ENCODE results near the gene HDC. TPM values are rescaled to one million over a fixed set of nuclear protein-coding genes. Genes with fewer than 3 reads are reported as not detected.
A peak's percentile ranks its signal among the peaks of the same experiment; 100 is the strongest.

Gene HDC
- total and polyA plus RNA-seq, 2 experiments from 2014 or later: not detected

DNA sequence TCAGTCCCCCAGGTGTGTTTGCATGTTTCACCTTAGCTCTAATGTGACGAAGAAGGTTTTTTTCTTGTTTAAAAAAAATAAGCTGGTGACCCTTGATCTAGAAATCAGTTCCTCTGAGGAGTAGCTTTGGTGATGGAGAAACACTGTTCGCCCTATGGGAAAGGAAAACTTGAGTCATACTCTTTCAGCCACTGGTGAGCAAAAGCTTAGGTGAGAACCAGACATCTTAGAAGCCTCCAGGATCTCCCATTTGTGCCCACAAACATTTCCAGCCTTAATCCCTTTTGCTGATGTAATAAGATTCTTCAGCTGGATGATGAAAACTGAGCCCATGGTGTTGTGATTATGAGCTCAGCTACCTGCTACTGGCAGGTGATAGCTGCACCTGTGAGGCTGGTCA lies 45.7 kb downstream of the HDC start:
- Histone ChIP-seq H3K4me2 (no peak overlapping the region), H3K79me2 (no peaks in the 10 kb centered on the region), H2AFZ (no peak overlapping the region), H3K9me2 (replicated peaks; ENCODE audit: insufficient read depth) (no peaks in the 10 kb centered on the region), H3K27ac (peak overlapping the region; percentile 16), H3K36me3 (replicated peaks; ENCODE audit: insufficient read depth, low read depth) (no peaks in the 10 kb centered on the region), H3K9me3 (ENCODE audit: low read depth) (no peaks in the 10 kb centered on the region), H3K4me1 (ENCODE audit: insufficient read depth) (no peaks in the 10 kb centered on the region), H3K27me3 (no peaks in the 10 kb centered on the region), H4K20me1 (ENCODE audit: insufficient read depth, poor library complexity, severe bottlenecking) (no peaks in the 10 kb centered on the region), H3K4me3 (no peak overlapping the region)
- WGBS (ENCODE audit: low lambda C conversion rate, missing lambda C conversion rate): 78% methylated on average over 2 of the region's 2 CpGs
- TF ChIP-seq, protein P1, sequence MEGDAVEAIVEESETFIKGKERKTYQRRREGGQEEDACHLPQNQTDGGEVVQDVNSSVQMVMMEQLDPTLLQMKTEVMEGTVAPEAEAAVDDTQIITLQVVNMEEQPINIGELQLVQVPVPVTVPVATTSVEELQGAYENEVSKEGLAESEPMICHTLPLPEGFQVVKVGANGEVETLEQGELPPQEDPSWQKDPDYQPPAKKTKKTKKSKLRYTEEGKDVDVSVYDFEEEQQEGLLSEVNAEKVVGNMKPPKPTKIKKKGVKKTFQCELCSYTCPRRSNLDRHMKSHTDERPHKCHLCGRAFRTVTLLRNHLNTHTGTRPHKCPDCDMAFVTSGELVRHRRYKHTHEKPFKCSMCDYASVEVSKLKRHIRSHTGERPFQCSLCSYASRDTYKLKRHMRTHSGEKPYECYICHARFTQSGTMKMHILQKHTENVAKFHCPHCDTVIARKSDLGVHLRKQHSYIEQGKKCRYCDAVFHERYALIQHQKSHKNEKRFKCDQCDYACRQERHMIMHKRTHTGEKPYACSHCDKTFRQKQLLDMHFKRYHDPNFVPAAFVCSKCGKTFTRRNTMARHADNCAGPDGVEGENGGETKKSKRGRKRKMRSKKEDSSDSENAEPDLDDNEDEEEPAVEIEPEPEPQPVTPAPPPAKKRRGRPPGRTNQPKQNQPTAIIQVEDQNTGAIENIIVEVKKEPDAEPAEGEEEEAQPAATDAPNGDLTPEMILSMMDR (IDR thresholded peaks at IDR 0.05; ENCODE audit: poor library complexity): no peak
- no peak for TF ChIP-seq EZH2 (IDR thresholded peaks at IDR 0.05; ENCODE audit: borderline replicate concordance)
- no peak for TF ChIP-seq EZH2phosphoT487 (IDR thresholded peaks at IDR 0.05; ENCODE audit: low read depth, severe bottlenecking, unreplicated experiment)
- peak; percentile 31 for DNase-seq (ENCODE audit: low spot score)

DNA sequence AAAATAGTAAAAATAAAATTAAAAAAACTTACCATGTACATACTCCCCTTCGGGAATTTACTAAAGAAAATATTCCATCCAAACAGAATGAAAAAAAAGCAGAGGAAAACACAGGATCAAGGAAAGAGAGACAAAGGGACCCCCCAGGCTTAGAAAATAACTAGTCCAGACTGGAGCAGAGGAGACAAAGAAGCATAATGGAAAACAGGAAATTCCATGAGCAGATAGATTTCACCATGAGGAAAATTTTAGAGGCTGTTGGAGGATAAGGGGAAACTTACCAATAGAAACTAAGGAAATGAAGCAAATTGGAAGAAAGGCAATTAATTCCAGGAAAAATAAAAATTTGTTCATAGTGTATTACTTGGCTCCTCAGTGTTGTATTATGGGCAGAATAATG lies 46.8 kb downstream of the HDC start:
- no peaks in the 10 kb centered on the region for H3K27me3 ChIP-seq
- H3K4me3 ChIP-seq: no peak overlapping the region
- no peaks in the 10 kb centered on the region for H3K9me2 ChIP-seq (replicated peaks; ENCODE audit: insufficient read depth)
- TF ChIP-seq EZH2phosphoT487 (IDR thresholded peaks at IDR 0.05; ENCODE audit: low read depth, severe bottlenecking, unreplicated experiment): no peak
- TF ChIP-seq, protein P1 (IDR thresholded peaks at IDR 0.05; ENCODE audit: poor library complexity): no peak
- no peak for TF ChIP-seq EZH2 (IDR thresholded peaks at IDR 0.05; ENCODE audit: borderline replicate concordance)
- no peaks in the 10 kb centered on the region for H3K79me2 ChIP-seq
- WGBS (ENCODE audit: low lambda C conversion rate, missing lambda C conversion rate): 97% methylated on average over 1 of the region's 1 CpG
- no peak overlapping the region for H3K27ac ChIP-seq
- no peaks in the 10 kb centered on the region for H3K36me3 ChIP-seq (replicated peaks; ENCODE audit: insufficient read depth, low read depth)
- DNase-seq (ENCODE audit: low spot score): no peak
- H2AFZ ChIP-seq: no peak overlapping the region
- H3K4me2 ChIP-seq: no peak overlapping the region
- no peaks in the 10 kb centered on the region for H3K9me3 ChIP-seq (ENCODE audit: low read depth)
- no peaks in the 10 kb centered on the region for H3K4me1 ChIP-seq (ENCODE audit: insufficient read depth)
- no peaks in the 10 kb centered on the region for H4K20me1 ChIP-seq (ENCODE audit: insufficient read depth, poor library complexity, severe bottlenecking)

DNA sequence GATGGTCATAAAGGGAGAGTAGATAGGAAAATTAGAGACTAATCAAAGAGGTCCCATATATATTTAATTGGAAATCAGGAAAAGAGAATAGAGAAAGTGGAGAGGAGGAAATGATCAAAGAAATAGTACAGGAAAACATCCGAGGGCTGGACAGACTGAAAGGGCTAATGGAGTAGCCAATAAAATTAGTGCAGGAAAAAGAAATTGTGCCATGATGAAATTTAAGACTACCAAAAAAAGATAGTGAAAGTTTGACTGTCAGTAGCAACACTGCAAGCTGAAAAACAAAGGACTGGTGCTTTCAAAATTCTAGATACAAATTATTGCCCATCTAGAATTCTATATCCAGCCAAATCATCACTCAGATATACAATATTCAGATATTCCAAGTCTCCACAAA lies 47.2 kb downstream of the HDC start:
- H3K4me1 ChIP-seq (ENCODE audit: insufficient read depth): no peaks in the 10 kb centered on the region
- 57% methylated on average over 1 of the region's 1 CpG for WGBS (ENCODE audit: low lambda C conversion rate, missing lambda C conversion rate)
- no peak for DNase-seq (ENCODE audit: low spot score)

DNA sequence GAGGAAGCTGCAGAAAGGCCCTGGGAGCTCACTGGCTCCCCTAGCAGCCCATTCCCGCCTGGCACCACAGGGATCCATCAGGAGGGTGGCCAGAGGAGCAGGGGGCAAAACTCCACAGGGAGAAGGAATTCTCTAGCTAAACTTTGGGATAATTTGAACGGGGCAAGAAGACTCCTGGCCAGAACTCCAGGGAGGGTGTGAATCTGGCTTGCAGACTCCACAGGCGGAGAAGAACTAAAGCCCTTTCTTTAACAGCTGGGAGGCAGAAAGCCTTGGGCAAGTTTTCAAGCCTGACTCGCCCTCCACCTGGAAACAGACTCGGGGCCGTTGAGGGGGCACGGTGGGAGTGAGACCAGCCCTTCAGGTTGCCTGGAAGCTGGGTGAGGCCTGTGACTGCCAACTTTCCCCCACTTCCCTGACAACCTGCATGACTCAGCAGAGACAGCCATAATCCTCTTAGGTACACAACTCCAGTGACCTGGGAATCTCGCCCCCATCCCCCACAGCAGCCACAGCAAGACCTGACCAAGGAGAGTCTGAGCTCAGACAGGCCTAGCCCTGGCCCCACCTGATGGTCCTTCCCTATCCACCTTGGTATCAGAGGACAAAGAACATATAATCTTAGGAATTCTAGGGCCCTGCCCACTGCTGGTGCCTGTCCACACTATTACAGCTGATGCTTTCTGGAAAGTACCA lies 54.9 kb downstream of the HDC start:
- Histone ChIP-seq H3K27me3 (no peaks in the 10 kb centered on the region), H3K4me1 (ENCODE audit: insufficient read depth) (peaks cover 7% of the 10 kb centered on the region), H4K20me1 (ENCODE audit: insufficient read depth, poor library complexity, severe bottlenecking) (no peaks in the 10 kb centered on the region), H3K79me2 (no peaks in the 10 kb centered on the region), H3K27ac (peak overlapping the region; percentile 91), H2AFZ (peak overlapping the region; percentile 60), H3K4me3 (no peak overlapping the region), H3K9me3 (ENCODE audit: low read depth) (peaks cover 4% of the 10 kb centered on the region), H3K9me2 (replicated peaks; ENCODE audit: insufficient read depth) (no peaks in the 10 kb centered on the region), H3K4me2 (peak overlapping the region; percentile 13), H3K36me3 (replicated peaks; ENCODE audit: insufficient read depth, low read depth) (no peaks in the 10 kb centered on the region)
- peak; percentile 77 for DNase-seq (ENCODE audit: low spot score)
- 55% methylated on average over 8 of the region's 8 CpGs for WGBS (ENCODE audit: low lambda C conversion rate, missing lambda C conversion rate)
- TF ChIP-seq, protein P1 (IDR thresholded peaks at IDR 0.05; ENCODE audit: poor library complexity): no peak
- TF ChIP-seq EZH2 (IDR thresholded peaks at IDR 0.05; ENCODE audit: borderline replicate concordance): no peak
- no peak for TF ChIP-seq EZH2phosphoT487 (IDR thresholded peaks at IDR 0.05; ENCODE audit: low read depth, severe bottlenecking, unreplicated experiment)

More for the DNA sequence above, 47.2 kb downstream of the HDC start:
- Histone ChIP-seq H3K27ac (no peak overlapping the region), H2AFZ (no peak overlapping the region), H3K4me2 (no peak overlapping the region), H4K20me1 (ENCODE audit: insufficient read depth, poor library complexity, severe bottlenecking) (no peaks in the 10 kb centered on the region), H3K27me3 (no peaks in the 10 kb centered on the region), H3K79me2 (no peaks in the 10 kb centered on the region), H3K9me3 (ENCODE audit: low read depth) (no peaks in the 10 kb centered on the region), H3K9me2 (replicated peaks; ENCODE audit: insufficient read depth) (no peaks in the 10 kb centered on the region), H3K36me3 (replicated peaks; ENCODE audit: insufficient read depth, low read depth) (no peaks in the 10 kb centered on the region), H3K4me3 (no peak overlapping the region)
- TF ChIP-seq EZH2phosphoT487 (IDR thresholded peaks at IDR 0.05; ENCODE audit: low read depth, severe bottlenecking, unreplicated experiment): no peak
- no peak for TF ChIP-seq EZH2 (IDR thresholded peaks at IDR 0.05; ENCODE audit: borderline replicate concordance)

Measured in hepatocyte (in vitro differentiated cells).